NCI-H1436 (cell line): ENCODE data around the gene KCTD2.

Experiments
- DNase-seq: peaks from one replicate; lab custom pipeline; 2025; lab: John Stamatoyannopoulos, UW

KCTD2 gene

GRCh38 chr17:75077496-75078283 lies 30.7 kb downstream of the KCTD2 start:
- DNase-seq, result no peak

- no peak for DNase-seq
Observed at GRCh38 chr17:75078284-75079022, 31.4 kb downstream of the KCTD2 start.

GRCh38 chr17:75079023-75079373 lies 32.0 kb downstream of the KCTD2 start:
- DNase-seq, result no peak

- DNase-seq, result no peak
Observed at GRCh38 chr17:75081611-75082540, 34.9 kb downstream of the KCTD2 start.

- DNase-seq, result no peak
Observed at GRCh38 chr17:75082683-75083082, 35.7 kb downstream of the KCTD2 start.

GRCh38 chr17:75084039-75084660 lies 37.1 kb downstream of the KCTD2 start:
- no peak for DNase-seq

GRCh38 chr17:75086496-75087181 lies 39.6 kb downstream of the KCTD2 start:
- DNase-seq, result no peak

GRCh38 chr17:75087182-75087557 lies 40.1 kb downstream of the KCTD2 start:
- no peak for DNase-seq

- DNase-seq, result no peak
Observed at GRCh38 chr17:75087558-75088453, 40.8 kb downstream of the KCTD2 start, which contains the start of gene SLC16A5. Gene SLC16A5, plus strand, starts transcription at chr17:75087954. Its CDS starts 5,683 bp downstream, at chr17:75093637.

- no peak for DNase-seq
Observed at GRCh38 chr17:75088465-75089417, 41.7 kb downstream of the KCTD2 start.

GRCh38 chr17:75090871-75091854 lies 44.1 kb downstream of the KCTD2 start:
- DNase-seq, result no peak

GRCh38 chr17:75091855-75092327 lies 44.9 kb downstream of the KCTD2 start:
- DNase-seq, result no peak

- no peak for DNase-seq
Observed at GRCh38 chr17:75093548-75094158, 46.6 kb downstream of the KCTD2 start.

- DNase-seq, result no peak
Observed at GRCh38 chr17:75094871-75095399, 47.9 kb downstream of the KCTD2 start.

GRCh38 chr17:75096082-75096625 lies 49.1 kb downstream of the KCTD2 start:
- no peak for DNase-seq

GRCh38 chr17:75097865-75098264 lies 50.8 kb downstream of the KCTD2 start:
- DNase-seq, result no peak

GRCh38 chr17:75098861-75099260 lies 51.8 kb downstream of the KCTD2 start:
- DNase-seq, result no peak
